GM12875 (cell line): Measurements from ENCODE around the gene TERC.
"Not testable (repeated sequence)": the region's sequence is repeated elsewhere in the genome, so short reads cannot be mapped to it uniquely, and the experiment has no call there.

Experiments used
- H3K4me3 ChIP-seq: one replicate; pipeline ENCODE4 v1.5.1; 2011; ENCODE audit warnings: low read depth, low read length, control low read depth
- CTCF ChIP-seq: IDR thresholded peaks from 2 replicates; pipeline ENCODE4 v1.5.1; 2011; ENCODE audit warnings: low read depth, mild to moderate bottlenecking, control low read depth, inconsistent platforms, low read length, moderate library complexity, borderline replicate concordance; ENCODE audit not compliant: insufficient read depth

Gene TERC

GRCh38 chr3:169722724-169723123 is 42.1 kb downstream of the TERC start:
- no peak overlapping the region for H3K4me3 ChIP-seq
- no peak for TF ChIP-seq CTCF

GRCh38 chr3:169718415-169718814 is 46.4 kb downstream of the TERC start:
- not testable (repeated sequence) for H3K4me3 ChIP-seq
